NK-92 treated with Interleukin-12 subunit alpha and Interleukin-12 subunit beta, amount 100 ng/mL, for 24 hours (cell line): ENCODE results near the gene CPED1.
"Not testable (repeated sequence)": the region's sequence is repeated elsewhere in the genome, so short reads cannot be mapped to it uniquely, and the experiment has no call there.

Source experiments
- DNase-seq: peaks from one replicate; lab custom pipeline; 2025; lab: John Stamatoyannopoulos, UW

The CPED1 gene

DNA sequence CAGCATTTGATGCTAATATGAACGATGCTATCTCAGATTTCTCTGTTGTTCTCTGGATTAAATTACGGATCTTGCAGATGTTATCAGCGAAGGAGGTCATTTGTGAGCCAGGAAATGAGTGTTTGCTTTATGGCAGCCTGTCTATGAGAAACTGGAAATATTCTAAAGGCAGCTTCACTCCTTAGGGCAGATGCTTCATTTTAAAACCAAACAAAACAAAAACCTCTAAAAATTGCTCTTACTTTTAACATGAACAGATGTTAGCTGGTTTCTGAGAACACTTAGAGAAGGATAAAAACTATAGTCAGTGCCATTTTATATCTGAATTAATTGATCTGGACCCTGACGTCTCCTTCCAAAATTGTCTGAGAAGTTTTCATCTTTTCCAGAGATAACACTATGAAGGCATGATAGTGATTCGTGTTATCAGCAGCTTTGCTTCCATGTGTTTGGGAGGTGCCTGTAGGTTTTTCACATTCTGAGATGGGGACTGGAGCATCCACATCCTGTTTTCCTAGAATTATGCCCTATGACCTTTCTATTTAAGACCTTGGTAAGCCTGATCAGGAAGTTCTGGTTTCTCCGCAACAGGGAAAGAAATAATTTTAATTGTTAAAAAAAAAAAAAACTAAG lies 53.1 kb downstream of the CPED1 start:
- DNase-seq = no peak

DNA sequence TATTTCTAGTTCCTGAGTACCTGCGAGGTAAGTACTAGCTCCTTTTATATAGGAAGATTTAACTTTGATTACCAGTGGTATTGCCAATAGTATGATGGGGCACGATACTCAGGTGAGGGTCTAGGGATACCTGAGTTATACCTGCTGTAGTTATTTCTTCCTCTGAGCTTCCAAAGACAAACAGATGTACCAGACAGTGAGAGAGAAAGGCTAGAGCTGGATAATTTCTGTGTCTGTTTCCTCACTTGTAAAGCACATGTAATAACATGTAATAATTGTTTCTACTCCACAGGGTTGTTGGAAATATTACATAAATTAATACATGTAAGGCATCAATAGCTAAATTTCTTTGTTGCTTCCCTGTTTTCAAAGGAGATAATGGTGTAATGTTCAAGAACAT lies 53.7 kb downstream of the CPED1 start:
- no peak for DNase-seq

DNA sequence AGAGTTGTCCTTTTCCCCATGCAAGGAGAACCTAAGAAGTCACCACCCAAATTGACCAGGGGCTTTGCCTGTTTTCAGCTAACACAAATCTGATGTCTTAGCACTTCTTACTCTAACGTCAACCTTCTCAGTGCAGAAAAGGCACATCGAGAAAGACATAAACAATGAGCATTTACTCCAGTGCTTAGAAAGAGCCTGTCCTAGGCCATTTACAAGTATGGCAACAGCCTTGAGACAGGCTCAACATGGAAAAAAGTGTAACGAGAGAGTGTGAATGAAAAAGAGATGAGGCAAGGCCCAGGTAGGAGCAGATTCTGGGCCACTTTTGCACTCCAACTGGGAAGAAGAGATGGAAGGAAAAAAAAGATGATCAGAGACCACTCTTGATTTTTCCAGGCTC lies 54.4 kb downstream of the CPED1 start:
- DNase-seq = no peak

DNA sequence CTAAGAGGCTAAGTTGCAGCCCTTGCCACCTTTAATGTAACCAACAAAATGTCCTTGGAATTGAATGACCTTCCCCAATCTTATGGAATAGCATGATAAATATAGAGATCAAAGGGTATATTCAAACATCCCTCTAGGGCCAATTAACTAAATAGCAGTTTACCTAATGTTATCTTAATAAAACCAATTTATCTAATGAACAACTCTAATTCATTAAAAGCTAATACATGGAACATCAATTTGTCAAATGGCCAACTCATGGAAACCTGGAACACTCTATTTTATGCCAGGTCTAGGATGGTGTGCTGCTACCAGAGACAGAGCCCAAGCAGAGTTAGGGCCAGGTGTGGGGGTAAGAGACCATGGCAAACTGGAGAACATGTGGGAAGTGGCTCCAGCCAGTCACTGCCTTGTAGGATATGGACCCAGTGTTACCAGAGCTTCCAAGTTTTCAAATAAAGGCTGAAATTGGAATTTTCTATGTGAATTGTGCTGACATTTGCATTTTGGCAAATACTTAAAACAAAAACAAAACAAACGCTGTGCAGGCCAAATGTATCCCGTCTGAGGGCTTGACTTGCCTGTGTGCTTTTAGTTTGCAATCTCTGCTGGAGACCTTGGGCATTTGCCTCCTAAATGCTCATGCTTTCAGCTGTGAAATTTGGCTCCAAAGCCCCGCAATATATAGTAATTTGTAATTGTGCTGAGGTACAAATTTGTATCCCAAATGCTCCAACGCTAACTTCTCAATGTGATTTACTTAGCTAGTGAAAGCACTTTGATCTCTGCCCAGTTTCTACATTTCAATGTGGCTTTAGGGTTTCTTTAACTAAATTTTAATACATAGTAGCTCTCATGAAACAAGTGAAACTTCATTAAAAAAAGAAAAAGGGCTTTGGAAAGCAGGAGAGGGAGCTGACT lies 55.1 kb downstream of the CPED1 start:
- DNase-seq = no peak

DNA sequence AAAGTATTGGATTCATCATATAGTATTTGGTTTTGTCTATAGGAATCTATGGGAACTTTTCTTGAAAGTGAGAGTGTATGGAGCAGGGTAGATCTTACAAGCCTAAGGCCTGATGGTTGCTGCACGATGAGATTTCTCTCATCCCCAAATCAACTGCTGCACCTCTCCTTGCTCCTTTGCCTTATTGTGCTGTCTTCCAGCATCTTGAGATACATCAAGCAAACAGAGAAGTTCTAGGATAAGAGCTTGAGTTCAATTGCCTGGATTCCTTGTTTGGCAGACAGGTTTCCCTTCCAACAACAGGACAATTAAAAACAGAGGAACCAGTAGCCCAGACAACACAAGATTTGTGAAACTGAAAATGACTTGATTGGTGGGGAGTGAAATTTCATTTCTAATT lies 56.6 kb downstream of the CPED1 start:
- no peak for DNase-seq

DNA sequence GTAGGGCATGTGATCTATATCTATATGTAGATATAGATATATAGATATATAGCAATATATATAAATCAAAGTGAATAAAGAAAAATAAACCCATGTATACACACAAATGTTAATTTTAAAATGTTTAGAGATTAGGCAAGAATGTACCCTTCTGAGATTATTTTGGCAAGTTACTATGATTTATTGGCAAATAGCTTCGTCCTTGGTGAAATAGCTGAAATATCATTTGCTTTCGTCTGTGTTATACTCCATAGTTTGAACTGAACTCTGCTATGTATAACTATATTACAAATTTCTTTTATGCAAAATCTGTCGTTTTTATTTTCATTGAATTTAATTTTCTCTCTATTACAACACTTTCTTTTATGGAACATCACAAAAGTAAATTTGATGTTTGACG lies 57.5 kb downstream of the CPED1 start:
- DNase-seq = no peak

DNA sequence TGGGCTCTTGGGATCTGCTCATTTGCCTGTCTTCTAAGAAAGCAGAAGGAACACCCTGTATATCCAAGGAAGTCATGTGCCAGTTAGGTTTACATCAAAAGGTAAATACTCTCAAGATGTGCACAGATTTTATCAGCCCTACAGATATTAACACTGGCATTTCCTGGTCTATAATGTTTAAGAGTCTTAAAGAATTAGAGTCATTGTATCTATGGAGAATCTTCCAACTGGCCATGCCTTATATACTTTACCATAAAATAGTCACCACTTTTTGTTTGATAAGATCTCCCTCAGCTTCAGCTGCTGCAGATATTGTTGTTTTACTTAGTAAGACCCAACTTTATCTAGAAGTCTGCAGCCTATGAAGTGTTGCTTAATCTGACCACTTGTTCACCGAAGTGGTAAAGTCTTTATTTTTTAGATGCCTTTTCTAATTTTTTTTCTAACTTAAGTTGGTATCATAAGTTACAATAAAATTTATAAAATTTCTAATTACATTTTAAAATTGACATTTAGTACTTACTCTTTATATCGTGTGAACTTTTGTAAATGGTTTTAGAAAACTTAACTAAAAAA lies 58.5 kb downstream of the CPED1 start:
- no peak for DNase-seq

DNA sequence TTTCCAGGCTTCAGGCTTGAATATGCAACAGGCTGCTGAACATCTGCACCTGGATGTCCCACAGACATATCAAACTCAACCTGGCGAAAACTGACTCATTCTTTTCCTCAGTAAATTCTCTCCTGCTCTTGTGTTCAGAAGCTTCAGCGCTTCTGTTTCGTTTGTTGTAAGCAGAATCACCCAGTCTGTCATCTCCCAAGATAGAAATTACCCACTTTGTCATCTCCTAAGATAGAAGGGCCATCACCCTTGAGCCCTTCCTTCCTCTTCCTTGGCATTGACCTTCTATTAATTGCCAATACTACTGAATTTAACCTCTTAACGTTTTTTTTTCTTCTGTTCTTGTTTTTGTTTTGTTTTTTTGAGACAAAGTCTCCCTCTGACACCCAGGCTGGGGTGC lies 59.7 kb downstream of the CPED1 start:
- no peak for DNase-seq

DNA sequence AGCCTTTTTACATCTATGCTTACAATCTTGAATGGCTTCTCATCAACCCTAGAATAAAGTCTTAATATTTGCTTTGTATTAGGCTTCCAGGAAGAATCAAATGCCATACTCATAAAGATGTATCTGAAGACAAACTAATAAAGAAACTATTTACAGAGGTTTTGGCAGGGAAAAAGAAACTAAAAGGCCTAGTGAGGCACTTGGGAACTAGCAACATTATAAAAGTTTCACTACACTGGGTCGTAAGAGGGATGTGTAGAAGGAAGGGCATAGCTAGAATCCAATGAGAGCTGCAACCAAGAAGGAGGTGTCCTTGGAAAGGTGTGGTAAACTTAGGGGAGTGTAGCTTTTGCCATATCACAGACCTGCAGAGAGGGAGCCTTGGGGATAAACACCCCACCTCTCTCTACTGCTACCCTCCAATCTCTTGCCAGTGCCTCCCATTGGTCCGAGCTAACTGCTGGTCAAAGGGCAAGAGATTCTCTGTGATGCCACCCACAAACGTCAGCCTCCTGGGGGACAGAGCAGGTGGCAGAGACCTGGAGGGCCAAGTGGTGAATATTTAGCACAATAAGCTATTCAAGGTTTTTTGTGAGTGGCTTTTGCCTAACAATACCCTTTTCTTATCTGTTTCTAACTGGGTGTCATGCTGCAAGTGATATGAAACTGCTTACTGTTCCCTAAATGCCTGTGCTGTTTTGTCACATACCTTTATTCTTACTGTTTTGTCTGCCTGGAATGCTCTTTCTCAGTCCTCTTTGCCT lies 60.7 kb downstream of the CPED1 start:
- DNase-seq = no peak

DNA sequence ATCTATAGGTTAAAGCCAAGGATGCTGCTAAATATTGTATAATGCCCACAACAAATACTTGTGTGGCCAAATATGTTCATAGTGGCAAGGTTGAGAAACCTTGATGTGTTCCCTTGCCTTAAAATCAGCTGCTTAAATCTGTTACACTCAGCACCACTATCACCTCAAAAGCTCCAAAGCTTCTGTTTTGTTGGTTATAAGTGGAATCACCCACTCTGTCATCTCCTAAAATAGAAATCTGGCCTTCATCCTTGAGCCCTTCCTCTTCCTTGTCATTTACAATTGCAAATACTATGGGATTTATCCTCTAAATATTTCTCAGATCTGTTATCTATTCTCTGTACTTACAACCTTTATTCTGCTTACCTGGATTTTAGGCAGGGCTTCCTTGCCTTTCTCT lies 61.4 kb downstream of the CPED1 start:
- DNase-seq = no peak

DNA sequence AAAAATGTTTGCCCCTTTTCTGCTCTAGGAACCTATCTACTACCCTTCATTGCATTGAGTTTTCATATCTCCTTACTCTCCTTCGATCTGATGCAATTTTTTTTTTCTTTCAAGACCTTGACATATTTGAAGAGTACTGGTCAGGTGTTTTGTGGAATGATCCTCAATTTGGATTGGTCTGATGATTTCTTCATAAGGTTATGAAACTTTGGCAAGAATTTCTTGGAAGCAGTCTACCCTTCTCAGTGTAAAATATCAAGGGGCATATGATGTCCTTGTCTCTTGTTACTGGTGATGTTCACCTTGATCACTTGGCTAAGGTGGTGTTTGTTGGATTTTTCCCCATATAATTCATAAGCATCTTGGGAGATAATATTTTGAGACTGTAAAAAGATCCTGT lies 64.7 kb downstream of the CPED1 start:
- DNase-seq = no peak

DNA sequence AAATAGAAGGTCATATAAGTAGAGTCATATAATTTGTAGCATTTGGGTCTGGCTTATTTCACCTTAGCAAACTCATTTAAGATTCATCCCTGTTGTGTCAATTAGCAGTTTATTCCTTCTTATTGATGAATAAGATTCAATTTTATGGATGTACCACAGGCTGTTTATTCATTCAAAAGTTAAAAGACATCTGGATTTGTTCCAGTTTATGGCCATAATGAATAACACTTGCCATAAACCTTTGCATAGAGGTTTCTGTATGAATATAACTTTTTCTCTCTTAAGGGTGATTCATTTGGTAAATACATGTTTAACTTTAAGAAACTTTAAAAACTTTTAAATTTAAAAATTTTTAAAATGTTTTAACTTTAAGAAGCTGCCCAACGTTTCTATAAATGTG lies 66.4 kb downstream of the CPED1 start:
- no peak for DNase-seq

DNA sequence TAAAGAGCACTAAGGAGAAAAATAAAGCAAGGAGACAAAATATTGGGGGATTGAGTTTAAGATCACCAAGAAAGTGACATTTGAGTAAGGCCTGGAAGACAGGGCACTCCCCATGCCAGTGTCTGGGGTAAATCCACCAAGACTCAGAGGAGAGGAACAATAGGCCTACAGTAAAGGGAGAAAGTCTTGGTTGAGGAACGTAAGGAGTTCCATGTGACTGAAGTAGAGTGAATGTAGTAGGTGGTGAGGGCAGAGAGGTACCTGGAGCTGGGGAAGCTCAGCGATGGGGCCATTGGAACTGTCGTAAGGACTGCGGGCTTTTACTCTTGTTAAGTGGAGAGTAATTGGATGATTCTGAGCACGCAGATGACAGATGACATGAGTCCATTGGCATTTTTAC lies 69.4 kb downstream of the CPED1 start:
- DNase-seq = no peak

DNA sequence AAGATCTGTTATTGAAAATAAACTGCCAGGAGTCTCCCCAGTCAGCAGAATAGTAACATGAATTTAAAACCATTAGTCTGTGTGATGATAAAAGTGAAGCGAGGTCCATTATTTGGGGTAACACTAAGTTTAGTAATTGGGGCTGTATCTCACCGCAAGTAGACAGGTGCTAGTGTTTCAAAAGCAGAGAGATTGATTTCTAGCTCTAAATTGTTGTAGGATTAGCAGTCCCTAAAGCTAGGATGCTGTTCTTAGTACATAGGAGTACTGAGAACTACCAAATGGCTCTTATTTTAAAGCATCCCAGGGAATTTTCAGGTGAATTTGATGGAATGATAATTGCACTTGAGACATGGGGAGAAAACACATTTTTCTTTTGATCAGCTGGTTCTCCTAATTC lies 70.5 kb downstream of the CPED1 start:
- DNase-seq = no peak

DNA sequence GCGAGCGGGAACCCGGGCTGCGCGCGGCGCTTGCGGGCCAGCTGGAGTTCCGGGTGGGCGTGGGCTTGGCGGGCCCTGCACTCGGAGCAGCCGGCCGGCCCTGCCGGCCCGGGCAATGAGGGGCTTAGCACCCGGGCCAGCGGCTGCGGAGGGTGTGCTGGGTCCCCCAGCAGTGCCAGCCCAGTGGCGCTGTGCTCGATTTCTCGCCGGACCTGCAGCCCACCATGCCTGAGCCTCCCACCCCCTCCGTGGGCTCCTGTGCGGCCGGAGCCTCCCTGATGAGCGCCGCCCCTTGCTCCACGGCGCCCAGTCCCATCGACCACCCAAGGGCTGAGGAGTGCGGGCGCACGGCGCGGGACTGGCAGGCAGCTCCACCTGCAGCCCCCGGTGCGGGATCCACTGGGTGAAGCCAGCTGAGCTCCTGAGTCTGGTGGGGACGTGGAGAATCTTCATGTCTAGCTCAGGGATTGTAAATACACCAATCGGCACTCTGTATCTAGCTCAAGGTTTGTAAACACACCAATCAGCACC lies 71.5 kb downstream of the CPED1 start:
- not testable (repeated sequence) for DNase-seq

DNA sequence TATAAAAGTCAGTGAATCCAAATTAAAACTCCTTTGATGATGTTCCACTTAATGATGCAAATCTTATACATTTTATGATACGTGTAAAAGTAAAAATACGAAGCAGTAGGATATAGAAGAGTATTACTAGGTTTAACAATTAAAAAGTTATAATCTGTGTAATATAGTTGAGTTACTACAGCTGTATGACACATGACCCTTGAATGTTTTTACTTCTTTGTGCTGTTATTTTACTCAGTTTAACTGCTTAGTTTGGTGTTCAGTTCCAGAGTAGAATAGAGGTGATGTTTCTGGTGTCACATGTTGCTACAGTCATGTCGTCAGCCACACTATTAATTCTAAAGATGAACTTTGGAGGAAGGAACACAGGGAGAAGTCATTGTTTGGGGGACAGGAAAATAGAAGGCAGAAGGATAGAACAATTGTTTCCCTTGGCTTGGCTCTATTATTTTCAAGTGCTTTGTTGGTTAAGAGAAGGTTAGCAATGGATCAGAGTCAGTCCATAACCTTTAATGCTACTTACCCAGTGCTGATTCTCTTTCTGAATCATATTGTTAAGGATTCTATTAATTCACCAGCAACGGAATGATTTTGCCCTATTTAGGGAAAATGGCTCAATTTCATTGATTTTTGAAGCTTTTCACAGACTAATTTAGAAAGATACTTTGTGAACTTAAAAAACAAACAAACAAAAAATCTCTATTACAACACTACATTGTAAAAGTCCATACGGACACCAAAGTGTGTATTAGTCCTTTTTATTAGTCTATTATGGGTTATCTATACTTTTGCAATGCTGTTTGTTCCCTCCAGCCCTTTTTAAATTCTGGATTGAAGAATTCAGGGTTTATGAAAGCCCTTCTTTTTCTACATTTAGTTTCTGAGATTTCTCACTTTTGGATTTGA lies 73.4 kb downstream of the CPED1 start:
- no peak for DNase-seq

DNA sequence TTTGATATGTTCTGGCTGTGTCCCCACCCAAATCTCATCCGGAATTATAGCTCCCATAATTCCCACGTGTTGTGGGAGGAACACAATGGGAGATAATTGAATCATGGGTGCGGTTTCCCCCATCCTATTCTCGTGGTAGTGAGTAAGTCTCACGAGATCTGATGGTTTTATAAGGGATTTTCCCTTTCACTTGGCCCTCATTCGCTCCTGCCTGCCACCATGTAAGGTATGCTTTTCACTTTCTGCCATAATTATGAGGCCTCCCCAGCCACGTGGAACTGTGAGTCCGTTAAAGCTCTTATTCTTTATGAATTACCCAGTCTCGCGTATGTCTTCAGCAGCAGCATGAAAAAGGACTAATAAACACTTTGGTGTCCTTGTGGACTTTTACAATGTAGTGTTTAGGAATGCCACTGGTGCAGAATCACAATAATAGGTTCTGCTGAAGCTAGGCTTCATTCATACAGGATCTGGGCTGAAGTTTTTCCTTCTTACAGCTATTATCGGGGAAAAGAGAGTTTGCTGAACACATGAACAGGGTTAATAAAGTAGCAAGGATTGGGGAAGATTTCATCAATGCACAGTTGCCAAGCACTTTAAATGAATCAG lies 74.3 kb downstream of the CPED1 start:
- no peak for DNase-seq

DNA sequence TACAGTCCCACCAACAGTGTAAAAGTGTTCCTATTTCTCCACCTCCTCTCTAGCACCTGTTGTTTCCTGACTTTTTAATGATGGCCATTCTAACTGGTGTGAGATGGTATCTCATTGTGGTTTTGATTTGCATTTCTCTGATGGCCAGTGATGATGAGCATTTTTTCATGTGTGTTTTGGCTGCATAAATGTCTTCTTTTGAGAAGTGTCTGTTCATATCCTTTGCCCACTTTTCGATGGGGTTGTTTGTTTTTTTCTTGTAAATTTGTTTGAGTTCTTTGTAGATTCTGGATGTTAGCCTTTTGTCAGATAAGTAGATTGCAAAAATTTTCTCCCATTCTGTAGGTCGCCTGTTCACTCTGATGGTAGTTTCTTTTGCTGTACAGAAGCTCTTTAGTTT lies 79.2 kb downstream of the CPED1 start:
- not testable (repeated sequence) for DNase-seq

DNA sequence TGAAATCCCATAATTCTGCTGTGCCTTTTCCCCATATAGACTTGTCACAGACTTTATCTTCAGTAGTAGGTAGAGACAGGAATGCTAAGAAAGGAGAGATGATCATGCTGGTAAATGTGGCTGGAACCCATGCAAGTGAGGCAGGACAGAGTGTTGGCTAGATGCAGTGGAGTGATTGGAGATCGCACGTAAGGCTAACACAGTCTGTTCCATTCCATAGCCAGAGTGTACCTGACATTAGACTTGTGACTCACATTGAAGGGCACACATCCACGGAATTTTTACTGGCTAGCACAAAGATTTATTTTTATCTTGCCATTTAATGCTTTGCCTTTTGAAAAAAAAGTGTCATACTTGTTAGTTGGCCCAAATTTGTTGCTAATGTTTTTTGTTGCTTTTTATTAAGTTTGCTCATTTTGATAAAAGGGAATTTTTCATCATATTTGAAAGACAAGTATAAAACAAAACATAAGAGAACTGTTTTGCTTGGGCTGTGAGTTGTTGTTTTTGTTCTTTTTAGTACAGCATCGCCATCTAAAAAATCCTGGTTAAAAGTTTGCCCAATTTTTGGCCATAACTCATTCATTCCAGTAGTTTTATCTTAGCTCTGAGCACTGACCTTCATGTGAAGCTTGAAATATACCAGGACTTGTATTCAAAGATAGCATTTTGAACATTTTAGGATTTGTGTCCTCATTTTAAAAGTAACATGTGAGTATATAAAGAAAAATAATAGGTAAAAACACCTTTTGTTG lies 81.0 kb downstream of the CPED1 start:
- DNase-seq = no peak

DNA sequence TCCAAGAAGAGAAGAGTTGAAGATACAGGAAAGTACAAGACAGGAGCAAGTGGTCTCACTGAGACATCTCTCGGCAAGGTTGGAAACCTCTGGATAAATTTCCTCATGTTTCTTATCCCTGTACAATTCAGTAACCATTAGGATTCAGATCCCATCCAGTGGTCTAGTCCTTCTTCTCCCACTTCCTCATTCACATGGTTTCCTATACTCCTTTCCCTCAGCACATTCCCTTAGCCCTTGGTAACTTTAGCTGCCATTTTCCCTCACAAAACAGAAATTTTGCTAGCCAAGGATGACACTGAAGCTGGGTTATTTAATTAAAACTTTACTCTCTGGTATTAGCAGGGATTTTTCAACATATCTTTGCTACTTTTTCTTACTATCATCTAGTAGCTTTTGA lies 82.6 kb downstream of the CPED1 start:
- DNase-seq = no peak
